Stimulated activated CD4-positive, alpha-beta T cell treated with anti-CD3 and anti-CD28 coated beads, Interleukin-12 subunit alpha, Interleukin-12 subunit beta, amount 100 ng/mL, for 4 hours (primary cell): Measurements from ENCODE around the gene GRIN2A.

ENCODE experiments used
- DNase-seq: peaks from one replicate; pipeline ENCODE4 v3.0.0-alpha.2; 2020

GRIN2A gene

DNA sequence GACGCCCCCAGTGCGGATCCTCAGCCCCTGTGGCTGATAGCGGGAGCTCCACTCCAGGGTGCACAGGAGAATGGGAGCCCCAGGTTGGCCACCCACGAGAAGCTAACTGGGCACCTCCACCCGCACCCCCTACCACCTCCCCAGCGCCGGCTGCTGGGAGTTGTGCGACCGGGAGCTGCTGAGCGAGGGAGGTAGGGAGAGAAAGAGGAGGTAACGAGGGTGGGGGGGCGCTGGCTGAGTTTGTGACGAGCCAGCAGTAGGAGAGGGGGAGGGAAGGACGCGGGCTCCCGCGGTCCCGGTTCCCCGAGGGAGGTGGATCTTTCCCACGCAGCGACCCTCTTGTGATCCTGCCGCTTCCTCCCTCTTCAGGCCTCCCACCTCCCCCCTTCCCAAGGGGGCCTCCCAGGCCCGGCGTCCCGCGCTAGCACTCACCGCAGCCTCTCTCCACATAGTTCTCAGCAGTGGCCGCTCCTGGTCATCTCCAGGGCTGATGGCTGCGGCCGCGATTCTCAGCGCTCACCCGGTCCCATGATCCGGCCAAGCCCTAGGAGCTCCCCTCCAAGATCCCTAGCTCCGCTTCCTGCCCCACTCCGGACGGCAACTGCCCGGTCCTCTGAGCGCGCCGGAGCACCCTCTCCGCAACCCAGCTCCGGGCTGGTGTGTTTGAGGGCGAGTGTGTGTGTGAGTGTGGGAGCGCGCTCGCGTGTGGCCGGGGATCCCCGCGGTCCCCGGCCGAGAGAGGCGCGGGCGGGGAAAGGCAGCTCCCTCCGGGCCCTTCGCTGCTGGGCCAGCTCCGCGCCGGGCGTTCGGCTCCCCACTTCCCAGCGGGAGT, at the start of gene GRIN2A:
GRIN2A (minus strand) TSS at position 207 of the 832 bp plus-strand sequence. CDS start 2,017 bp downstream, outside the sequence.
- no peak for DNase-seq

- DNase-seq, result no peak
These were observed 49.3 kb upstream of the GRIN2A start for GRCh38 chr16:10231563-10231962.

- DNase-seq, result no peak
These were observed 46.6 kb upstream of the GRIN2A start for GRCh38 chr16:10228779-10229178.

DNA sequence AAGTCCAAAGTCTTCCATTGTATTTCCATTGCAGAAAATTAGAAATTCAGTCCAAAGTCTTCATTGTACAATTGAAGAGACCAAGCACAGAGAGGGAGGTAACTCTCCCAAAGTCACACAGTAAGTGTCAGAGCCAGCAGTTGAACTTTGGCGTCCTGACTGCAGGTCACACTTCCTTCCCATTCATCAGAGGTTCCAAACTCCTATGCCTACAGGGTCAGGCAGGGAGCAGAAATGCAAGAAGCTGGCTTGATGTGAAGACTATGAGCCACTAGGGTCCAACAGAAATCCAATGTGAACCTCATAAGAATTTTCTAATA, 44.7 kb upstream of the GRIN2A start:
- DNase-seq, result no peak

GRCh38 chr16:10226141-10226986, 44.1 kb upstream of the GRIN2A start:
- no peak for DNase-seq

- DNase-seq, result no peak
These were observed 43.4 kb upstream of the GRIN2A start for GRCh38 chr16:10225653-10226052.

GRCh38 chr16:10224850-10225249, 42.6 kb upstream of the GRIN2A start:
- no peak for DNase-seq

- no peak for DNase-seq
These were observed 38.7 kb upstream of the GRIN2A start for GRCh38 chr16:10220942-10221341.

- no peak for DNase-seq
These were observed 37.5 kb upstream of the GRIN2A start for GRCh38 chr16:10219742-10220141.

DNA sequence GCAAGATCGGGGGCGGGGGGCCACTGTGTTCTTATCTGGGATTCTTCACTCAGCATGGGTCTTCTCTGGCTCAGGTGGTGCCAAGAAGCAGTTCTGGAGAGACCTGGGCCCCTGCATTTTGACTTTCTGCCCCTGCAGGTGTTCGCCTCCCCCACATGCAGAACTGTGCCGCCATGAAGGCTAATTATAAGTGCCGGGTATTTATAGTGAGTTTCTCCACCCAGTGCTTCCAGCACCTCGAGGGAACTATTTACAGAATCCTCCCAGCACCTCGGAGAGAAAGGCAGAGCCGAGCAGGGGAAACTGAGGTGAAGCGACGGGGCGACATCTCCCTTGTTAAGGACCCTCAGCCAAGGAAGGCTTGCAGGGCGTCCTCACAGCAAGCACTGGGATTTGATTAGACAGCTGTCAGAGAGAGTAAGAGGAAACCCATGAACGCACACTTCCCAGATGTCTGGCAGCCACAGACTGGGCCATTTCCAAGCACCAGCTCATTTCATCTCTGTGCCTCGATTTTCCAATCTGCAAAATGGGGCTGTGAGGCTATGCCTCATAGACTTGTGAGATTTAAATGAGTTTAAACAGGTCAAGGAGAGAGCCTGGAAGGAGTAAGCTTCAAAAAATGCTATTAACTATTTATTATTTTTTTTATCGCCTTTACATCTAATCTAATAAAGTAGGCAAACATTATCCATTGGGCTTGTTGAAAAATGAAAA, 36.4 kb upstream of the GRIN2A start:
- no peak for DNase-seq

DNA sequence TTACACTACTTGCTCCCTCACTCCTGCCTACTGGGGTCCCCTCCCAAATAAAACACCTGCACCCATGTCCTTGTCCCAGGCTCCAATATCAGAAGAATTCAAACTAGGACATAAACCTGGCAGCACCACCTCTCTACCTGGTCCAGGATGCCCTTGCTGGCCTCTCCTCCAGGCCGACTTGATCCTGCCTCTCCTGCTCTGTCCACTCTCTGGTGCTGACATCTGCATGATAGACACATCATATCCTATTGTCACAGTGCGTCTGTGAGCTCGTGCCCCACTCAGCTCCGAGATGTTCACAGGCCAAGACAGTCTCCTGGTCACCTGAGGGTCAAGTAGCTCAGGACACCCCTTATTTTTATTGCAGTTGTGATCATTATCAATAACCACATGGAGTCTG, 31.5 kb upstream of the GRIN2A start:
- DNase-seq, result no peak

GRCh38 chr16:10210944-10211343, 28.7 kb upstream of the GRIN2A start:
- DNase-seq, result no peak

DNA sequence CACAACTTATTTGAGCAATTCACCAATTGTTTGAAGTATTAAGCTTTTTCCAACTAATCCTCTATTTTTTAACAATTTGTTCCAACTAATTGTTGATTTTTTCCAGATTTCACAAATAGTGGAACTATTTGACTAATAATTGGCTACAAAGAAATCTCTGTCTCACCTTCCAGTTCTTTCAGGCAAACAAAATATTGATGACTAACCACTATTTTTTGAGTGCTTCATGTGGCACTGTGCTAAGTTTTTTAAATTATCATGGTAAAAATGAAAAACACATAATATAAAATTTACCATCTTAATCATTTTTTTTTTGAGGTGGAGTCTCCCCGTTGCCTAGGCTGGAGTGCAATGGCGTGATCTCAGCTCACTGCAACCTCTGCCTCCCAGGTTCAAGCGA, 24.6 kb upstream of the GRIN2A start:
- DNase-seq, result no peak

- no peak for DNase-seq
These were observed 24.0 kb upstream of the GRIN2A start for GRCh38 chr16:10206215-10206614.

- no peak for DNase-seq
These were observed 23.5 kb upstream of the GRIN2A start for GRCh38 chr16:10205688-10206087.

DNA sequence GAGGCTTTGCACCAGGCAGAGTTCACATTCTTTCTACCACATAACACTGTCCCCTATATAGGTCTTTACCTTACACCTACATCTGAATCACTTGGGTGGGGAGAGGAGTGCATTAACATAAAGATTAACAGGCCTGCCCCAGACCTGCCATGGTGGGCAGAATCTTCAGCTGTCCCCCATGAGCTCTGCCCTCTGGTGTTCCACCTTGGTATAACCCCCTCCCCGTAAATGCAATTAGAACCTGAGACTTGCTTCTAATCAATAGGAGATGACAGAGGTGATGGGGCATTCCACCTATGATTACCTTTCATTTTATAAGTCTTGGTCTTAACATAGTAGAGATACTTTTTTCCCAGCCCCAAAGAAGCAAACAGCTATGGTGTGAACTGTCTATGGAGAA, 20.4 kb upstream of the GRIN2A start:
- no peak for DNase-seq

DNA sequence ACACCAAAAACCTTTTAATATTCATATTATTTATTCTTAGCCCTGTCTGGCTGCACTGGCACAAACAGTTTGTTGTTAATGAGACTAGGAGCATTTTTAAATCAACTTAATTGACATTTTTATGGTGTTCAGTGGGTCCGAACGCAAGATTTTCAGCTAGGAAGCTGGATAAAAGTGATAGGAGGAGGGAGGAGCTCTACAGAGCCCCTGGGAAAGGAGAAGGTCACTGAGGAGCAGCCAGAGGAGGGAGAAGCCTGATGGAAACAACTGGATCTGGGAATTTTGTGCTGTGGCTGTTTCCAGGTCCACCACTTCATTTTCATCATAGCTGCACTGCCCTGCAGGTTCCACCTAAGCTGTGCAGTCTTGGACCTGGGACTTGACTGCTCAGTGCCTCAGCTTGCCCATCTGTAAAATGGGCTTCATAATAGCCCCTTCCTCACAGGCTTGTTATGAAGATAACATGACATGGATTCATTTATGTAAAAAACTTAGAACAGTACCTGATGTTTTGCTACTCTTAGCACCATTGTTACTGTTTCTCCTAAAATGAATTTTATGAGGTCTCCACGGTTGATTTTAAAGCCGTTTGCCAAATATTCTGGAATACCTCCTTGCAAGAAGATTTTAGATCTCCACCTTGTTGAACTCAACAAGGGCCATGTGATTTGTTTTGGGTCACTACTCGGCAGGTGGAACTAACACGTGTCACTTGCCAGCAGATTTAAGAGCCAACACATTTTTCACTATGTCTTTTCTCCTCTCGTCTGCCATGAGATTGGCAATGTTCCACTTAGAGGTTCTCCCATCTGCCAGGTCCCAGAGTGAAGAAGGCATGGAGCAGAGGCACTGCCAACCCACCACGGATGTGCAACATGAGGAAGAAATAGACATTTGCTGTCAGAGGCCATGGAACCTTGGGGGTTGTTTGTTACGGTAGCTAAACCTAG, 18.7 kb upstream of the GRIN2A start:
- DNase-seq, result no peak

GRCh38 chr16:10196999-10197398, 14.8 kb upstream of the GRIN2A start:
- no peak for DNase-seq

DNA sequence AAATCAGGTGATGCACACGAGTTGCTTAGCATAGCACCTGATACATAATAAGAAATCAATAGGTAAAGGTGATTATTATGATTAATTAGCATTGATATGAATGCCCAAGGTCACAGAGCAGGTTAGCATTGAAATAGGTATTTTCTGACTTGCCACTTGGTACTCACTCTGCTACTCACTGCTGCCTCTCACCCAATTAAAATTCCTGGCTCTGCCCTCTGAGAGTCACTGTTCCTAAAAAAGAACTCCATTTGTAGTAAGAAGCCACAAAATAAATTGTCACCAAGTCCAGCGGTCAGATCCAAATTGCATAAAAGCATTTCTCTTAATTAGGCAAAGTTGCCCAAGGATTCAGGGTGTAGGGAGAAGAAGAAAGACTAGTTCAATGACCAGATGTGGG, 8.9 kb upstream of the GRIN2A start:
- no peak for DNase-seq

- DNase-seq, result no peak
These were observed 7.7 kb upstream of the GRIN2A start for GRCh38 chr16:10189861-10190390.

- DNase-seq, result no peak
These were observed 6.0 kb upstream of the GRIN2A start for GRCh38 chr16:10188236-10188635.
